Measurements from ENCODE around the gene KPNA4.
"Not testable (repeated sequence)": the region's sequence is repeated elsewhere in the genome, so short reads cannot be mapped to it uniquely, and the experiment has no call there.

KPNA4 gene

DNA sequence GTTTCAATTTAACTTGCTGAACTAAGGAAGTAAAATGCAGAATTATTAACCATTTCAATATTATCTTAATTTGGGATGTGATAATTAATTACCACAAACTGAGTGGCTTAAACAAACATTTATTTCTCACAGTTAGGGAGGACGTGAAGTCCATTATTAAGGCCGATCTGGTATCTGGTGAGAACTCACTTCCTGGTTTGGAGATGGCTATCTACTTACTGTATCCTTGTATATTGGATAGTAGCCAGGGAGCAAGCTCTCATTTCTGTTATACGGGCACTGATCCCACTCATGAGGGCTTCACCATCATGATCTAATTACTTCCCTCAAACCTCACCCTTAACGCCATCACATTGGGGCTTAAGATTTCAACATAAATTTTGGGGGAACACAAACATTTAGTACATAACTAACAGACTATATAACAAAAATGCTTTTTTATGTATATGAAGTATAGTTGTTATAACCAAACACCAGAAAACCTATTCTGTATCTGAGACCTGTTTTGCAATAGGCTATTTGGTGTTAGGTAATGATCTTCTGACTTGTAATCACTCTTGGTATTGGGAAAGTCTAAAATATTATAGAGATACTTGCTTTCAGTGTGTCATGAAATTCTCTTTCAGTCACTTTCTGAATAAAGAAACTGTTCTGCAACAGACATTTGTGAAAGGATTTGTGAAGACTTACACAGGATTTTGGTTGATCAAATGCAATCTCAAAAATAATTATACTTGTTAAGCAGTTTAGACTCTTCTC, 4.7 kb upstream of the KPNA4 start:
- DNase-seq: no peak

DNA sequence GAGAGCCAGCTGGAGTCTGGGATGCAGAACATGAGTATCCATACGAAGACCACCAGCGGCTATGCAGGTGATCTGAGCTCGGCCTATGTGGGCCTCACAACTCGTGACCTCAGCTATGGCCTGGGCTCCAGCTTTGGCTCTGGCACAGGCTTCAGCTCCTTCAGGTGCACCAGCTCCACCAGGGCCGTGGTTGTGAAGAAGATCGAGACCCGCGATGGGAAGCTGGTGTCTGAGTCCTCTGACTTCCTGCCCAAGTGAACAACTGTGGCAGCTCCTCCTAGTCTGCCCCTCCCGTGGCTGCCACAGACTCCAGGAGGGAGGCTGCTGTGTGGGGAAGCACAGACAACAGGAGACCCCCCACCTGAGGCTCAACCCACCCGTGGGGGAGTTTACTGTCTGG, 3.6 kb upstream of the KPNA4 start:
- no peak for DNase-seq

DNA sequence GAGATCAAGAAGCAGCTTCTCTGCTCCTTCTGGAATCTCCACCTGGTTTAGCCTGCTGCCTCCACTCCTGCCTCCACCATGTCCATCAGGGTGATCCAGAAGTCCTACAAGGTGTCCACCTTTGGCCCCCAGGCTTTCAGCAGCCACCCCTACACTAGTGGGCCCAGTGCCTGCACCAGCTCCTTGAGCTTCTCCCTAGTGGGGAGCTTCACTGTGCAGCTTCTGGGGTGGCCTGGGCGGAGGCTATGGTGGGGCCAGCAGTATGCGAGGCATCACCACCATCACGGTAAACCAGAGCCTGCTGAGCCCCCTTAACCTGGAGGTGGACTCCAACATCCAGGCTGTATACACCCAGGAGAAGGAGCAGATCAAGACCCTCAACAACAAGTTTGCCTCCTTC, 2.4 kb upstream of the KPNA4 start:
- DNase-seq: no peak

DNA sequence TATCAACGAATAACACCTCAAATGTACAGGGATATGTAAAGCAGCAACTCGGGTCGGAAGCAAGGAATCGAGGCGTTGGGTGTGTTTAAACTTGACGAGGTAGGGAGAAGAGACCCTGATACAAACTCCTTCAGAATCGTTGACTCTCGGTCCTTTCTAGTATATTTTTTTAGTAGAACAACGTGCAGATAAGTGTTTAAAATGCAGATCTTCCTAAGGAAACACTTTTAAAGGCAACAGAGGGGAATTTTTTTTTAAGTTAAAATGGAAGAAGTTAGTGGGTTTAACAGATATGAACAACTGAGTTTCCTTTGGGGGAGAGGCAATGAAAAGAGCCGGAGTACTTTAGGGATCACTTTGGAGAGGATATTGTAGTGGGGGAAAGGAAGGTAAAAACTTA, 1.1 kb upstream of the KPNA4 start:
- DNase-seq: no peak

DNA sequence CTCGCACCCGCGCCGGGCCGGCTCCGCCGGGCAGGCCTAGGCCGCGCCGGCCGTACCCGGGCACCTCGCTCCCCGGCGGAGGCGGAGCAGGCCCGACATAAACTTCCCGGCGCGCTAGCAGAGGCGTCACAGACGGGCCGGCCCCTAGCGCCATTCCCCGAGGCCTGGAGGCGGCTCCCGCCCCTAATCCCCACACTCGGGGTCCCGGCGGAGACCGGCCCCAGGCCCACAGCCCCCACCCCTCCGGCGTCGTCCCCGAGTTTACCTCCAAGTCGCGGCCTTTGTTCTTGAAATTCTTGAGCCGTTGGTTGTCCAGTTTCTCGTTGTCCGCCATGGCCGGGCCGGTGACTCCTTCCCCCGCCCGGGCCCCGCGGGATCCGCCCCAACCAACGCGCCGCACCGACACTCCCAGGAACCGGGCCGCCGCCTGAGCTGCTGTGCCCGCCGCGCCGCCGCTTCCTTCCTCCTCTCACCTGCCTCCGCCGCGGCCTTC, 376 bp downstream of the KPNA4 start:
- DNase-seq: peak; percentile 25

DNA sequence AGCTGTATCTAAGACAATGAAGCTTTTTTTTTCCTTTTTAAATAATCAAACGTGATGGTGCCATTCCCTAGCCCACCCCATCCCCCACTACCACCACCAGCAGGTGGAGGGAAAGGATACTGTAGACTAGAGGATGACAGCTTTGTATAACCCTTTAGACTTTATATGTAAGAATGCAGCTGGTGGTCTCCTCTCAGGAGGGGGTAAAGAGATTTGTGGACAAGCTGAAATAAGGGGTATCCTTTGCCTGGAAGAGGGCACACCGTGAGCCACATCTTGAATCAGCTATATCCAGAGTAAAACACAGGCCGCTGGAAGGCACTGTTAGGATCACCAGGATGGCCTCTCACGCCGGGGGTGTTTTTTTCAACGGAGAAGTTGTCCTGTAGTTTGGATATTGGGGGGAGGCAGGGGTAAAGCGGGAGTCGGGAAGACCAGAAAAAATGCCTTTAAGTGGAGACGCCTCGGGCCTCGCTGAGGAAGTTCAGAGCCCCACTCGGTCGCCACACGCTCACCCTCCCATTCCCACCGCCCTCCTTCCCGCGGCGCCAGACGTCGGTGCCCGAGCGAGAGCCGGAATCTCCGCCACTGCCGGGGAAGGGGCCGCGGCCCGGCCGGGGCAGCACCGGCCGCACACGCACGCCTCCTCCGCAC, 986 bp downstream of the KPNA4 start:
- DNase-seq: no peak

DNA sequence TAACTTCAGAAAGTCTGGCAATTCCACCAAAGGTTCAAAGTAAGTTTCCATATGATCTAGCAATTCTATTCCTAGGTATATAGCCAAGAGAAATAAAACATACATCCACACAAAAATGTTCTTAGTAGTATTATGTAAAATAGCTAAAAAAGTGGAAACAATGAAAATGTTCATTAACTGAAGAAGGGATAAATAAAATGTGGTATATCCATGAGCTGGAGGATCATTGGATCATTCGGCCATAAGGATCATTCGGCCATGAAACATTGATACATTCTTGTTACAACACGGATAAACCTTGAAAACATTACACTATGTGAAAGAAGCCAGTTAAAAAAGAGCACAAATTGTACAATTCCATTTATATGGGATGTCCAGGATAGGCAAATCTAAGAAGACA, 2.4 kb downstream of the KPNA4 start:
- DNase-seq: no peak

DNA sequence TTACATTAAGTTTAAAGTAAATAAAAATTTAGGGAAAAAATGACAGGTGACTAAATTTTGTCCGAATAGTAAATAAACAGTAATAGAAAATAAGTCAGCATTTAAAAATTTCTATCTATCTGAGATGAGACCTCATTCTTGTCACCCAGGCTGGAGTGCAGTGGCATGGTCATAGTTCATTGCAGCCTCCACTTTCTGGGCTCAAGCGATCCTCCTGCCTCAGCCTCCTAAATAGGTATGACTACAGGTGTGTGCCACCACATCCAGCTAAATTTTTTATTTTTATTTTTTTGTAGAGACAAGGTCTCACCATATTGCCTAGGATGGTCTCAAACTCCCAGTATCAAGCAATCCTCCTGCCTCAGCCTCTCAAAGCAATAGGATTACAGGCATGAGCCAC, 7.8 kb downstream of the KPNA4 start:
- no peak for DNase-seq

DNA sequence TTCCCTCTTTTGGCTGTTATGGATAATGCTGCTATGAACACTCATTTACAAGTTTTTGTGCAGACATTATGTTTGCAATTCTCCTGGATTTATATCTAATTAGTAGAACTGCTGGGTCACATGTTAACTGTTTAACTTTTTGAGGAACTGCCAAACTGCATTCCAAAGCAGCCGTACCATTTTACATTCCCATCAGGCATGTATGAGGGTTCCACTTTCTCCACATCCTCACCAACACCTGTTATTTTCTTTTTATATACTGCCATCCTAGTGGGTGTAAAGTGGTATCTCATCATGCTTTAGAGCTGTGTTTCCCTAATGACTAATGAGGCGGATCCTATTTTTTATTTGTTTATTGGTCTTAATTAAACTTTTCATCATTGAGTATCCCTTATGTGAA, 9.2 kb downstream of the KPNA4 start:
- DNase-seq: no peak

DNA sequence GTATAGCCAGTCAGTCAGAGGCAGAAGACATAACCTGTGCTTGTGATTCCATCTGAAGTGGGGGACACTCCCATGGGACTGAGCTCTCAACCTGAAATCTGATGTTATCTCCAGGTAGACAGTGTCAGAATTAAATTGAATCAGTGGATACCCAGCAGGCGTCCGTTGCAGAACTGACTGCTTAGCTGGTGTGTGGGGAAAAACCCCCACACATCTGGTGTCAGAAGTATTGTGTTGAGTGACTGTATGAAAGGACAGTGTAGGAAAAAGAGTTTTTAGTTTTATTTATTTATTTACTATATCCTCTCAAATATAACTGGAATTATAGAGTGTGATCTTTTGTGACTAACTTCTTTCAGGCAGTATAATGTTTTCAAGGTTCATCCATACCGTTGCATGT, 10.4 kb downstream of the KPNA4 start:
- DNase-seq: no peak

DNA sequence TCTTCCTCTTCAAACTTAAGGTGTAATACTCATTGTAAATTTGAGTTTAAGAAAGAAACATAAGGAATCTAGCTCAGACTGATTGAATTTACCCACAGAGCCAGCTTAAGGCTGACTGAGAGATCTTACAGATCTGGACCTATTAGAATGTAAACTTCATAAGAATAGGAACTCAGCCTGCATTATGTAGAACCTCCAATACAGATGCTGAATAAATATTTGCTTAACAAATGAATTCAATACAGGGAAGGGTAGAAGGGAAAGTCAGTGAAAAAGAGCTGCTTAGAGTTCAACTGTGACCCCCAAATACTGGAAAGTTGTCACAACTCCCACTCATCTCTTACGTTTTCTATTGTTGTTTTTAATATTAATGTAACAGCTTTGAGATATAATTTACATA, 11.5 kb downstream of the KPNA4 start:
- no peak for DNase-seq

DNA sequence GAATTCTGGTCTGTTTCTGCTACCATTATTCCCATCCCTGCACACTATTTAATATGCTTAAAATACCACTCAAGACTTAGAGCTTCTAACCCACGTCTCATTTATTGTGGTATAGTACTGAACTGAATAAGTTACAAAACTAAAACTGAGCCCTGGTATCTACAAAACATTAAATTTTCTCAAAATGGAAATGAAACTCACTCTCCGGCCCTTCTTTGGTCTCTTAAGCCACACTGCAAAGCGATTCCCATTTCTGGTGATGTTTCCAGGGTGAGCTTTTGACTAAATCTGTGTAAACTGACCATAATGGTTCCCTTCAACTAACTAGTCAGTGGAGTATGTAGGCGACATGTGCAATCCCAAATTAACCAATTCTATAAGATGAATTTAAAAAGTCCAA, 18.6 kb downstream of the KPNA4 start:
- DNase-seq: no peak

DNA sequence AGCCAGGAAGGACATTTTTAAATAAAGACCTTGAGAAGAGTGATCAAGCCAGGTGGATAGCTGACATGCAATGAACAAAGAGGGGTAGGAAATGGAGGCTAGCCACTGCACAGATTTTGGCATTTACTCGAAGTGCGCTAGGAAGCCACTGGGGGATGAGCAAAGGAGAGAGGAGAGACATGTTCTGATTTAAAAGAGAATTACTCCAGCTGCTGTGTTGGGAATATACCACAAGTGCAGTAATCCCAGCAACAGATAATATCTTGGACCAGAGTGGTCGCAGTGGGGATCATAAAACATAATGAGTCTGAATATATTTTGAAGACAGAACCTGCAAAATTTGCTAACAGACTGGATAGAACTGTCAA, 19.9 kb downstream of the KPNA4 start:
- DNase-seq: no peak

DNA sequence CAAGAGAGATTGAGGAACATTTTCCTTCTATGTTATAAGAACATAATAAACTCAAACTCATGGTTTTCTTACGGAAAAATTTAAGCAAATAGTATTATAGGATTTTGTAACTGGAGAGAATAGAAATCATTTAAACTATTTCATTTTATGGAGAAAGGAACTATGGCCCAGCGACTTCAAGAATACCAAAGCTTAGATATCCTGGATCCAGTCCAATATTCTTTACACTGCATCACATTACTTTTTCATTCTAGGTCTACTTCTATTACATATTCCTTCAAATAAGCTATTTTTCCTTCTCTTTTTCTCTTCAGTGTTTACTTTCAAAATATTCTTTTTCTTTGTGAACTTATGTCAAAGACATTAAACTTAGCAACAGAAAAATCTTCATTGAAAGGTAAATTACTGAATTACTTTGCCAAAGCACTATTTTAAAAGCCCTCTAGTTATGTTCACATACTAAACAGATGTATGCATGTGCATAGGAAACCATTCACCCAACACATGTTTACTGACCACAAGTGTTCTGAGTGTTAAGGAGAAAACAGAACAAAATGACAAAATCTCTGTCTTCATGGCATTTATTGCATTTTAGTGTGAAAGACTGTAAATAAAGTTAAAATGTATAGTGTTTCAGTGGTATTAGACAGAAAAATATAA, 20.4 kb downstream of the KPNA4 start:
- peak; percentile 38 for DNase-seq

DNA sequence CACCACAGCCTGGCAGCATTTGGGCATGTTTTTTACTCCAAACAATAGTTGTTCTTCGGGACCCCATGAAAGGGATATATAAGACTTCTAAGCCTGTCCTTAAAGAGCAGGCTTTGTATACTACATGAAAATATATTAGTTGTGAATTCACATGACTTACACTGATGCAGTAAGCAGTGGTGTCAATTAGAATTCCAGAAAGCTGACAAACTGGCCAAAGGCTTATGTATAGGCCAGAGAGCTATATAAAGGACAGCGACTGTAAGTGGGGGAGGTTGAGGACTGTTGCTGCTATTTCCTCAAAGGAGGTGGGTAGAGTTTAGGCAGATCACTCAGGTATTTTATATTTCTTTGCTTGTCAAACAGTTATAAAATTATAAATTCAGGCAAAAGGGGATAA, 24.8 kb downstream of the KPNA4 start:
- no peak for DNase-seq

DNA sequence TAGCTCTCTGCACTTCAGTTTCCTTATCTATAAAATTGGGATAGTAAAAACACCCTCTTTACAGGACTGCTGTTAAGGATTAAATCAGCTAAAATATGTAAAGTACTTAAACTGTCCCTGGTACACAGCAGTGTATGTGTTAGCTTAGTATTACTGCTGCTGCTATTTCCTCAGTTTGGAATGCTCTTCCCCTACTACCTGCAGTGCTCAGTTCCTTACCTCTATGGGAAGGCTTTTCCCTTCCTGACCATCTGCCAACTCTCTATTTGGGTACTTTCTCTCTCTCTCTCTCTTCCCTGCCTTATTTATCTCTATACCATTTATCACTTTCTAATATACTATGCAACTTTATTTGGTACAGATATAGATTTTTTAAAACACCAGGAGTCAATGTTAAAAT, 26.5 kb downstream of the KPNA4 start:
- DNase-seq: no peak

DNA sequence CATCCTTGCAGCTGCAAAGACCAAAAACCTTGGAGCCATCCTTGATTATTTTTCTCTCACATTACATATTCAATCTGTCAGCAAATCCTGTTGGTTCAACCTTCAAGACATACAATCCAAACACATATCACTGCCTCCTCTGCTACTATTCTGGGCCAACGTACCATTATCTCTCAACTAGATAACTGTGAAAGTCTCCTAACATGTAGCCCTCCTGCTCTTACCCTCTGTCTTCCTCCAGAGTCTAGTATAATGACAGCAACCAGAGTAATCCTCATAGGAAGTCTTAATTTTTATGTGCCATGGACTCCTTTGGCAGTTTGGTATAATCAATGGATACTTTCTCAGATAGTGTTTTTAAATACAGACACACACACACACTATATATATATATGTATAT, 27.6 kb downstream of the KPNA4 start:
- no peak for DNase-seq

DNA sequence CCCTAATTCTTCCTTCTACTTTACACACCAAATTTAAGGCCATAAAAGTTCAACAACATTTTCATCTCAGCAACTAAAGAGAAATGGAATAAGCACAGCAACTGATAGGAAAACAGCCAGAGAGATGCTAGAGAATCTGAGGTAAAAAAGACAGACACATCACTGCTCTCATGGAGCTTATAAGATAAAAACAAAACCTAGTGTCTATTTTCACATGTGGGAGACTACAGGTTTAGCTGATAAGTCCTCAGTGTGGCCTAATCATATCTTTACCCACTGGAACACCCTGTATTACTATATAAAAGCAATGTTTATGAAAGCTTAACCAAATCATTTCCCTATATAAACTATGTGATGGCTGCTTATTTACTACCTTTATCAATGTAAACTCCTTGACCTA, 33.0 kb downstream of the KPNA4 start:
- DNase-seq: no peak

DNA sequence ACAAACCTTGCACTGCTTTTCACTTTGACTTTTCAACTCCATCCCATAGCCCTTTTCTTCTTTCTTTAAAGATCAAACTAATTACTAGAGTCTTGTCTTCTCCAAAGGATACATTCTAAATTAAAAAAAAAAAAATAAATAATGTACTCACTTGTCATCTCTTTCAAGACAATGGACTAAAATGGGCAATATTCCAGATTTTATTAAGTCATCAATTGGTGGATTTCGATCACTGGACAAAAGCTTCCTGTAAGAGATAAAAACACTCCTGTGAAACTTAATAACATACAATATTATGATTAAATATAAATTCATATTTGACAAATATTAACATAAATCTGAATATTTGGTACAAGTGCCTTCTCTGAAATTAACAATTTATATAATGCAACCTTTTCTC, 34.1 kb downstream of the KPNA4 start:
- no peak for DNase-seq

DNA sequence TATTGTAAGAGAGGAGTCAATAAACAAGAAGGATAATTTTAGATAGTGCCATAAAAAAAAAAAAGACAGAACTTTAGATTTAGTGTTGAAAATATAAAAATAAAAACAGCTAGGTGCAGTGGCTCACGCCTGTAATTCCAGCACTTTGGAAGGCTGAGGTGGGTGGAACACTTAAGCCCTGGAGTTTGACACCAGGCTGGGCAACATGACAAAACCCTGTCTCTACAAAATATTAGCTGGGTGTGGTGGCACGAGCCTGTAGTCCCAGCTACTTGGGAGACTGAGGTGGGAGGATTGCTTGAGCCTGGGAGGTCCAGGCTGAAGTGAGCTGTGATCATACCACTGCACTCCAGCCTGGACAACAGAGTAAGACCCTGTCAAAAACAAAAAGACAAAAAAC, 49.0 kb downstream of the KPNA4 start:
- not testable (repeated sequence) for DNase-seq

DNA sequence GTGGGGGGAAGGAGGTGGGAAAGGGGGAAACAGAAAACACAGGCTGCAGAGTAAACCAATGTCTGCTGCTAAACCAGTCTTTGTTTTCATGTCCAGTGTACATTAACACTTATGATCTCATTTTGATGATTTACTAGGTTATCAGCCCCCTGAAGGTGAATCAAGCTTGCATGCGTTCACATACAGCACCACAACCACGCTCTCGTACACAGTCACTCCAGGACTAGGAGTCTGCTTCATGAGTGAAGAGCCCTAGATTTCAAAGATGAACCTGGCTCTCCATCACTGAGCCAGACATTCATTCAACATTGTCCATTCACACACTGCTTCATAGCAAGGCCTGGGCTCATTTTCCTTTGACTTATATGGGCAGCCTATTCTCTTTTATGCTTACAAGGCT, 64.0 kb downstream of the KPNA4 start:
- DNase-seq: no peak

DNA sequence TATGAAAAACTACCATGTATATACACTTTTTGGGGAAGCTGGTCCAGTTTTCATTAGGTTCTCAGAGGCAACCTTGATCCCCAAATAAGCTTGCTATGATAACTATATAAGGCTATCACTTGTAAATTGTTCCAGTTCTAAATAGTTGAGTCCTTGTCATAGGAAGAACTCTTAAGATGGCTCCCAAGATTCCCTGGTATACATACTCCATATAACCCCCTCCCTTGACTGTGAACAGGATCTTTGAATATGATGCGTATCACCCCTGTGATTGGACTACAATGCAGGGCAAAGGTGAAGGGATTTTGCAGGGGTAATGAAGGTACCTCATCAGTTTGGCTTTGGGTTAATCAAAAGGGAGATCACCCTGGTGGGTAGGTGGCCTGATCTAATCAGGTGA, 67.2 kb downstream of the KPNA4 start:
- no peak for DNase-seq

DNA sequence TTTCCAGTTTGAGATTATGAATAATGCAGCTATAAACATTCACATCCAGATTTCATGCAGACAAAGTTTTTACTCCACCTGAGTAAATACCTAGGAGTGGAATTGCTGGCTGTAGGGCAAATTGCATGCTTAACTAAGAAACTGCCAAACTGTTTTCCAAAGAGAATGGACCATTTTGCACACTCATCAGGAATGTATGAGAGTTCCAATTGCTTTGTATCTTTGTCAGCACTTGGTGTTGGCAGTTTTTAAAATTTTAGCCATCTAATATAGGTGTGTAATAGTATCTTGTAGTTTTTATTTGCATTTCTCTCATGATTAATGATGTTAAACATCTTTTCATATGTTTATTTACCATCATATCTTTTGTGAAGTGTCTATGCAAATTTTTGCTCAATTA, 75.2 kb downstream of the KPNA4 start:
- DNase-seq: no peak

DNA sequence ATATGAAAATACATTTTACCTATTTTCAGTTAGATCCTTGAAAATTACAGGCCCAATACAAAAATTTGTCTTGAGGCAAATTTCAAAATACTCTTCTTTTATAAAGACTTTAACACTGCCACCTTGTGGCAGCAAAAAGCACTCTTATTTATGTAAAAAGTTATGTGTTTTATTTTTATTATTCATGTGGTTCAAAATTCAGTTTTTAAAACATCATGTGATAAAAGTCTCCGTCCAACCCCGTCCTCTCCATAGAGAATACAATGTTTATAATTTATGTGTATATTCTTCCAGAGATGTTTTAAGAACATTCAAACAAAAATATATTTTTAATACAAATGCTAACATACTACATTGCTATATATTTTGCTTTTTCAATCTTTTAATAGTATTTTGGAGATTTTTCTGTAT, 78.9 kb downstream of the KPNA4 start:
- peak; percentile 24 for DNase-seq

Measured in kidney glomerular epithelial cell (primary cell).